Endothelial cell of umbilical vein (primary cell): ENCODE measurements around the gene AFG3L2. TPM values are rescaled to one million over a fixed set of nuclear protein-coding genes. Genes with fewer than 3 reads are reported as not detected.

Source experiments
- BruUV-seq: library from RNA; stranded (reverse); fragments of 400-500 nt; replicated peaks from 2 replicates; lab custom pipeline; 2021; lab: Mats Ljungman, UMichigan
- CTCF ChIA-PET: fragments of 300-600, 350-600 bp; sonication (Branson Sonifier 250); formaldehyde crosslinking; loops from one replicate; lab custom pipeline; 2021; ENCODE audit warnings: antibody characterized with exemption, inconsistent platforms; lab: Charles Lee
- POLR2A ChIA-PET: fragments of 300-600, 350-600 bp; sonication (Branson Sonifier 250); formaldehyde crosslinking; loops from one replicate; lab custom pipeline; 2021; ENCODE audit warnings: antibody characterized with exemption, inconsistent platforms; lab: Charles Lee
- DNase-seq: peaks from one replicate; pipeline ENCODE4 v3.0.0-alpha.2; 2011; ENCODE audit warnings: low read depth, low spot score
- FAIRE-seq: peaks from 2 replicates; lab custom pipeline; 2011; peaks lifted over from hg19 to GRCh38; lab: Jason Lieb, UNC
- H2AFZ ChIP-seq: 2 replicates; pipeline ENCODE4 v1.6.0; 2012; ENCODE audit warnings: low read depth, low read length, control low read depth, inconsistent platforms
- H3K27ac ChIP-seq: 2 replicates; pipeline ENCODE4 v1.5.1; 2011; ENCODE audit warnings: low read depth, mild to moderate bottlenecking, control low read depth, low read length, moderate library complexity; ENCODE audit not compliant: insufficient read depth
- H3K27me3 ChIP-seq, 2 experiments: 2 replicates each; pipeline versions ENCODE4 v1.6.0 to v1.6.1; 2011; ENCODE audit warnings: low read length in 2 of 2, mixed read lengths in 1 of 2; ENCODE audit not compliant: control insufficient read depth in 2 of 2, insufficient read depth in 2 of 2
- H3K36me3 ChIP-seq, 2 experiments: 2 replicates in 1 of 2; 3 replicates in 1 of 2; pipeline ENCODE4 v1.5.1; 2011; ENCODE audit warnings: low read length in 2 of 2, mild to moderate bottlenecking in 1 of 2, moderate library complexity in 1 of 2; ENCODE audit not compliant: control insufficient read depth in 2 of 2, insufficient read depth in 2 of 2; ENCODE audit errors: extremely low read depth in 1 of 2
- H3K4me1 ChIP-seq: 3 replicates; pipeline ENCODE4 v1.5.1; 2011; ENCODE audit warnings: mild to moderate bottlenecking, low read length; ENCODE audit not compliant: control insufficient read depth, insufficient read depth; ENCODE audit errors: extremely low read depth
- H3K4me2 ChIP-seq: 2 replicates; pipeline ENCODE4 v1.6.1; 2011; ENCODE audit warnings: low read length, control low read depth, mixed read lengths; ENCODE audit not compliant: insufficient read depth
- H3K4me3 ChIP-seq, 3 experiments: fragments of 200-600 bp in 1 of 3; sonication (generic), shearing (Covaris generic) in 1 of 3; replicated peaks in 1 of 3; 2 replicates each; pipeline ENCODE4 v1.5.1; 2011 to 2016; ENCODE audit warnings: control low read depth in 3 of 3, low read length in 3 of 3, mild to moderate bottlenecking in 2 of 3, inconsistent platforms in 1 of 3, low read depth in 1 of 3, moderate library complexity in 1 of 3; ENCODE audit not compliant: insufficient read depth in 1 of 3
- H3K79me2 ChIP-seq: 2 replicates; pipeline ENCODE4 v1.6.0; 2012; ENCODE audit warnings: low read length, inconsistent platforms; ENCODE audit not compliant: control insufficient read depth, insufficient read depth
- H3K9ac ChIP-seq: replicated peaks from 2 replicates; pipeline ENCODE3; 2011; ENCODE audit warnings: low read length, control low read depth; ENCODE audit not compliant: insufficient read depth; ENCODE audit errors: extremely low read depth
- H3K9me1 ChIP-seq: replicated peaks from 3 replicates; pipeline ENCODE4 v1.6.0; 2011; ENCODE audit warnings: mild to moderate bottlenecking, low read length; ENCODE audit not compliant: control insufficient read depth, insufficient read depth; ENCODE audit errors: extremely low read depth
- H3K9me3 ChIP-seq: replicated peaks from 2 replicates; pipeline ENCODE4 v1.5.1; 2012; ENCODE audit warnings: low read length, inconsistent platforms; ENCODE audit not compliant: control insufficient read depth, insufficient read depth
- H4K20me1 ChIP-seq: replicated peaks from 2 replicates; pipeline ENCODE3; 2011; ENCODE audit warnings: mild to moderate bottlenecking, low read length; ENCODE audit not compliant: control insufficient read depth, insufficient read depth; ENCODE audit errors: extremely low read depth
- CTCF ChIP-seq, 2 donors: IDR thresholded peaks; 1 replicate in 1 of 2; 2 replicates in 1 of 2; pipeline ENCODE4 v1.5.1; 2011; ENCODE audit warnings: low read length in 2 of 2, mild to moderate bottlenecking in 2 of 2, moderate library complexity in 2 of 2, control low read depth in 1 of 2, inconsistent platforms in 1 of 2, low read depth in 1 of 2; ENCODE audit not compliant: insufficient read depth in 1 of 2; ENCODE audit errors: extremely low read depth in 1 of 2
- EZH2 ChIP-seq: IDR thresholded peaks from 2 replicates; pipeline ENCODE4 v1.6.1; 2012; ENCODE audit warnings: borderline replicate concordance, low read depth, mild to moderate bottlenecking, moderate library complexity, low read length, inconsistent platforms; ENCODE audit not compliant: severe bottlenecking
- FOS ChIP-seq: IDR thresholded peaks from 2 replicates; pipeline ENCODE4 v1.6.1; 2011; ENCODE audit warnings: mild to moderate bottlenecking, low read length, moderate library complexity, borderline replicate concordance; ENCODE audit not compliant: insufficient read depth
- GATA2 ChIP-seq: IDR thresholded peaks from 2 replicates; pipeline ENCODE4 v1.7.0; 2011; ENCODE audit warnings: low read depth, mild to moderate bottlenecking, moderate library complexity, mixed read lengths, low read length; ENCODE audit not compliant: insufficient read length, insufficient read depth
- JUN ChIP-seq: IDR thresholded peaks from 2 replicates; pipeline ENCODE4 v1.6.1; 2011; ENCODE audit warnings: borderline replicate concordance, low read depth; ENCODE audit not compliant: insufficient read length, insufficient read depth
- MAX ChIP-seq: IDR thresholded peaks from 2 replicates; pipeline ENCODE4 v1.6.1; 2011; ENCODE audit not compliant: insufficient read depth, insufficient read length
- MYC ChIP-seq: IDR thresholded peaks from one replicate; pipeline ENCODE4 v1.6.1; 2011; ENCODE audit warnings: mild to moderate bottlenecking, low read depth, low read length
- POLR2A ChIP-seq: IDR thresholded peaks from 2 replicates; pipeline ENCODE4 v1.6.1; 2012; ENCODE audit warnings: low read depth, mild to moderate bottlenecking, control low read depth, low read length
- POLR2AphosphoS5 ChIP-seq: IDR thresholded peaks from 2 replicates; pipeline ENCODE4 v1.6.1; 2012; ENCODE audit warnings: low read depth, mild to moderate bottlenecking, control low read depth, low read length, moderate library complexity; ENCODE audit not compliant: insufficient read depth
- dilution Hi-C: fragments of 300-500 bp; cut with MboI; formaldehyde crosslinking; loops from one replicate; pipeline ENCODE4 v1.15.0; 2019; ENCODE audit warnings: low sequenced_read_pairs; ENCODE audit not compliant: extremely low pct_ligation_motif_present
- intact Hi-C: fragments of 100-400 bp; cut with micrococcal nuclease; formaldehyde crosslinking; loops from one replicate; pipeline ENCODE4 v1.10.0; 2022
- polyA plus RNA-seq, 4 experiments: library from polyadenylated mRNA; depleted of rRNA in 3 of 4; stranded (reverse) in 3 of 4; unstranded in 1 of 4; fragments of >200 nt; gene quantifications; 2 replicates each; pipeline versions ENCODE4 v1.2.1 to v1.2.3, GENCODE V29; 2011 to 2012; ENCODE audit warnings: missing spikeins in 1 of 4
- total RNA-seq: library from RNA; stranded (reverse); gene quantifications from 2 replicates; pipeline ENCODE4 v1.2.3, GENCODE V29; 2021

AFG3L2 gene
- total and polyA plus RNA-seq, 2 donors (not counting 3 experiments of a cell fraction or from before 2014, with no cell fraction given): 19.3 to 42.4 TPM

GRCh38 chr18:12397793-12398192 is 20.8 kb upstream of the AFG3L2 start:
- no peaks in the 10 kb centered on the region for H3K4me1 ChIP-seq
- no peaks in the 10 kb centered on the region for H3K9me3 ChIP-seq
- H3K36me3 ChIP-seq: no peaks in the 10 kb centered on the region
- intact Hi-C loops: no loop called here
- CTCF ChIA-PET: no interaction called here
- H4K20me1 ChIP-seq: no peaks in the 10 kb centered on the region
- TF ChIP-seq GATA2 (no peak), FOS (no peak), MYC (no peak), POLR2AphosphoS5 (no peak), POLR2A (no peak), EZH2 (no peak), JUN (no peak), MAX (no peak), CTCF (IDR thresholded peaks at IDR 0.05; ENCODE audit: extremely low read depth in 1 of 2, insufficient read depth in 1 of 2, low read depth in 1 of 2, low read length in 2 of 2) (no peak)
- dilution Hi-C loops: no loop called here
- H2AFZ ChIP-seq: no peak overlapping the region
- no peak overlapping the region for H3K4me3 ChIP-seq
- DNase-seq: no peak
- H3K27ac ChIP-seq: no peak overlapping the region
- H3K9me1 ChIP-seq: no peaks in the 10 kb centered on the region
- BruUV-seq: no TSS peak
- no peak overlapping the region for H3K4me2 ChIP-seq
- FAIRE-seq: no peak
- no peaks in the 10 kb centered on the region for H3K27me3 ChIP-seq
- H3K79me2 ChIP-seq: no peaks in the 10 kb centered on the region
- H3K9ac ChIP-seq: no peak overlapping the region
- POLR2A ChIA-PET: no interaction called here
